ENCODE data around the gene TAF11L11.
"Not testable (repeated sequence)": the region's sequence is repeated elsewhere in the genome, so short reads cannot be mapped to it uniquely, and the experiment has no call there.

DNA sequence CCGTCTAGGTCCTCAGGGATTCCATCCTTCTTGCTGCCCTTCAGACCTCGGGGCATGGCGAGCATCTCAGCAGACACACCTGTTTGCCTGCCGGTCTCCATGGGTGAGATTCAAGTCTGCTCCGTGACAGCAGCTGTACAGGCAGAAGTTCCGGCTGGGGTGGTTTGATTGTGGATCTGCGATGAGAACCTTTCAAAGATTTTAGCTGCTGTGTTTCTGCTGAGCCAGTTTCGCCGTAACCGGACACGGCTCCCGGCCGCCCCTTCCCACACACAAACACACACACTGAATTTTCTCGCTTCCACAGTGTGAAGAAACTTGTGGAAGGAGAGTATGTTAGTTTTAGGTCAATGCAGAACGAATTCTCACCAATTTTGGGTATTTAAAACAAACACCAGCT, 6.3 kb upstream of the TAF11L11 start, which contains the start of gene TAF11L10:
- not testable (repeated sequence) for TF ChIP-seq YY1 (IDR thresholded peaks at IDR 0.05; ENCODE audit: insufficient read depth, insufficient read length); SUZ12 (IDR thresholded peaks at IDR 0.05; ENCODE audit: extremely low read depth, insufficient read depth, insufficient read length); ZNF274 (IDR thresholded peaks at IDR 0.05; ENCODE audit: low read depth, low read length)

Data from NT2/D1 (cell line).